GM12875 (cell line): Measurements from ENCODE around the gene ENG.

ENCODE experiments used
- H3K4me3 ChIP-seq: one replicate; pipeline ENCODE4 v1.5.1; 2011; ENCODE audit warnings: low read depth, low read length, control low read depth
- TF ChIP-seq, protein P1 (sequence below): IDR thresholded peaks from 2 replicates; pipeline ENCODE4 v1.5.1; 2011; ENCODE audit warnings: low read depth, mild to moderate bottlenecking, control low read depth, inconsistent platforms, low read length, moderate library complexity, borderline replicate concordance; ENCODE audit not compliant: insufficient read depth

ENG gene

GRCh38 chr9:127854184-127854806 is at the start of gene ENG:
Gene ENG (minus strand): TSS chr9:127854658. CDS start chr9:127854355, 303 bp downstream.
- peak within 1 kb of the TSS; percentile 59 for H3K4me3 ChIP-seq
- TF ChIP-seq, protein P1, sequence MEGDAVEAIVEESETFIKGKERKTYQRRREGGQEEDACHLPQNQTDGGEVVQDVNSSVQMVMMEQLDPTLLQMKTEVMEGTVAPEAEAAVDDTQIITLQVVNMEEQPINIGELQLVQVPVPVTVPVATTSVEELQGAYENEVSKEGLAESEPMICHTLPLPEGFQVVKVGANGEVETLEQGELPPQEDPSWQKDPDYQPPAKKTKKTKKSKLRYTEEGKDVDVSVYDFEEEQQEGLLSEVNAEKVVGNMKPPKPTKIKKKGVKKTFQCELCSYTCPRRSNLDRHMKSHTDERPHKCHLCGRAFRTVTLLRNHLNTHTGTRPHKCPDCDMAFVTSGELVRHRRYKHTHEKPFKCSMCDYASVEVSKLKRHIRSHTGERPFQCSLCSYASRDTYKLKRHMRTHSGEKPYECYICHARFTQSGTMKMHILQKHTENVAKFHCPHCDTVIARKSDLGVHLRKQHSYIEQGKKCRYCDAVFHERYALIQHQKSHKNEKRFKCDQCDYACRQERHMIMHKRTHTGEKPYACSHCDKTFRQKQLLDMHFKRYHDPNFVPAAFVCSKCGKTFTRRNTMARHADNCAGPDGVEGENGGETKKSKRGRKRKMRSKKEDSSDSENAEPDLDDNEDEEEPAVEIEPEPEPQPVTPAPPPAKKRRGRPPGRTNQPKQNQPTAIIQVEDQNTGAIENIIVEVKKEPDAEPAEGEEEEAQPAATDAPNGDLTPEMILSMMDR, result no peak

- TF ChIP-seq, protein P1, result no peak
- peak overlapping the region; percentile 11 for H3K4me3 ChIP-seq
These were observed 49.4 kb upstream of the ENG start for GRCh38 chr9:127903557-127904475.

DNA sequence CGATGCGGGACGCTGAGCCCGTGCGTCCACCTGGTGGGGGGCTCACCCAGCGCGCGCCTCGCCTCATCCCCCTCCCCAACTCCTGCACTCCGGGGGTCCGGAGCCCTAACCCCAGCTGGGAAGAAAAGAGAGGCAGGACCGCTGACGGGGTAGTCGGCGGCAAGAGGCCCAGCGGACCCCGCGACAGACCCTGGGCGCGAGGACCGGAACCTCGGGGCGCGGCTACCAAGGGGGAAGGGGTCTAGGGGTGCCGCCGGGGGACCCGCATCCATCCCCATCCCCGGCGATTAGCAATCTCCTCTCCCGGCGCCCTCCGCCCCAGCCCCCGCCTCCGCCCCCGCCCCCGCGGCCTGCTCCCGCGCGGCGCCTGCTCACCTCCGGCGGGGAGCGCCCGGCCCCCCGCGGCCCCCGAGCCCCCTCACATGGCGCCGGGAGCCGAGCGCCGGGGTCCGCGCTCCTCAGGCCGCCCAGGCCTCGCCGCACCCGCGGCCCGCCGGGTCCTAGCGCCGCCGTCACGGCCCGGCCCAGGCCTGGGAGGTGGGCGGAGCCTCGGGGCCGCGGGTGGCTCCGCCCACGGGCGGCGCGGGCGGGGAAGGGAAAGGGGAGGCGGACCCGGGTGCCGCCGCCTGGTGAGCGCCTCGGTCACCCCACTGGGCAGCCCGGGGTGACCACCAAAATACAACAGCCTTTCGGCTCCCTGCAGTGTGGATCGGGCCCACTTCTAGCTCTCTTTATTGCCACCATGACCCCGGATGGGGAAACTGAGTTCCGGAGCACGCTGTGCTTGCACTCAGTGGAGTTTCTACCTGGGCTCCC is 44.9 kb upstream of the ENG start, which contains the start of gene ST6GALNAC6:
Gene ST6GALNAC6, minus strand, starts transcription at position 476 of the 816 bp plus-strand sequence. CDS start 1,622 bp downstream, outside the sequence.
- TF ChIP-seq, protein P1, result no peak
- peak within 1 kb of the TSS; percentile 81 for H3K4me3 ChIP-seq

DNA sequence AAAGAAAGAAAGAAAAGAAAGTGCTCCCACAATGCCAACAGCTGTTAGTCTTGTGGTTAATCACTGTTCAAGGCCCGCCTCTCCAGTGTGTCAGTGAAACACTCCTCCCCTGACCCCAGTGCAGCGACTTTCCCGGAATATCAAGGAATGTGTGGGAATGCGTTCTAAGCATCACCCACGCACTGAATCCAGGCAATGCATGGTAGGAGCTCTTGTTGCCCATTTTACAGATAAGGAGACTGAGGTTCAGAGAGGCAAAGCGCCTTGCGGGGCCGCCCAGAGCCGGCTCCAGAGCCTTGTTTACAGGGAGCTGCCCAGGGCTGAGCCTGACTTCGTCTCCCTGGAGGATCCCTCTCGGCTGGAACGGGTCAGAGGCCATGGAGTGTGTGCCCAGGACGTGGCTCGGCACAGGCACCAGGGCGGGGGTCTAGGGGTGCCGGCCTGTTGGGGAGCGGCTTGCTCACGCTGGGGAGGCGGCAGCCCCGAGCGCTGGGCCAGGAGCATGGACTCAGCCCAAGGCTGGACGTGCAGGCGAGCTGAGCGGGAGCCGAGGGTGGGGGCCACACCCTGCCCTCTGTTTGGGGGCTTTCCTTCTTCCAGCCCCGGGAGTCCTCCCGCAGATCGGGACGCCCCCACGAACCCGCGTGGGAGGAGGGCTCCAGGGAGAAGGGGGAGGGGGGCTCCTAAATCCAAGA is 44.1 kb upstream of the ENG start:
- peak overlapping the region; percentile 81 for H3K4me3 ChIP-seq
- TF ChIP-seq, protein P1, result no peak

- H3K4me3 ChIP-seq, result no peak overlapping the region
- TF ChIP-seq, protein P1, result no peak
These were observed 42.8 kb upstream of the ENG start for GRCh38 chr9:127897193-127897692.
